ENCODE measurements around the gene HSPA12A. TPM values are rescaled to one million over a fixed set of nuclear protein-coding genes. Genes with fewer than 3 reads are reported as not detected.

Gene HSPA12A
- total RNA-seq, 4 donors from 2014 or later = 4.5 to 6.0 (median 4.9) TPM

GRCh38 chr10:116672891-116673290, 69.5 kb downstream of the HSPA12A start:
- Histone ChIP-seq H3K9me3 (no peaks in the 10 kb centered on the region), H3K36me3 (no peaks in the 10 kb centered on the region), H3K4me3 (no peak overlapping the region), H3K4me1 (no peaks in the 10 kb centered on the region), H3K27me3 (peaks cover 3 to 9% (median 8%) of the 10 kb centered on the region in 3 donors), H3K27ac (no peak overlapping the region)
- no peak for DNase-seq
- TF ChIP-seq CTCF (IDR thresholded peaks at IDR 0.05 in 4 of 5, conservative IDR thresholded peaks at IDR 0.05 in 1 of 5) (no peak), POLR2A (IDR thresholded peaks at IDR 0.05) (no peak)
- ATAC-seq = no peak
- in situ Hi-C loops (cut with MboI; ENCODE audit: low sequenced_read_pairs in 4 of 4) (no loop called here), intact Hi-C loops (cut with DNase I; ENCODE audit: low total_unique reads) (no loop called here)

DNA sequence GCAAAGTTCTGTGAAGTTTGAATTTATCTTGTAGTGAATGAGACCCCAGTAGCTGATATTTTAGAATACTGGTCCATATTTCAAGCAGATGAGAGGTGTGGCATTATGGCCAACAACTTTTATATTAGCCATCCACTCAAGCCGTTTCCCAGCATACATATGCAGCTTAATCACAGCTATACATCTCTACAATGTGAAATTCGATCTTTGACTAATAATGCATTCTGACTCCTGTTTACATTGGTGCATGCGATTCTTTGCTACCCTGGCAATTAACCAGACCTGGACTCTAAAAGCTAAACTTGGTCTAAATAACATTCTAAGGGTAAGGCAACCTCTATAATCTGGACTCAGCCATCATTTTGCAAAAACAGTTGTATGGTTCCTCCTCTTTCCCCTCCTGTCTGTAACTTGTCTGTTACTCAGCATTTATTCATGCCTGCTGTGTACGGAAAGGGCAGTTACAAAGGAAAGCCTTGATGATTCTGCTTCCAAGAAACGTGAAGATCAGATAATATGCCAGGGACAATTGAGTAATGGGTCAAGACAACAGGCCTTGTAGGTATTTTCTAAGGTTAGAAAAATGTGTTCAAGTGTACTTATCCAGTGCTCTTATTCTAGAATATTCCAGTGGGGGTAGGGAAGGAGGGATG, 71.0 kb downstream of the HSPA12A start:
- Histone ChIP-seq H3K27ac (no peak overlapping the region), H3K27me3 (peaks cover 3 to 9% (median 8%) of the 10 kb centered on the region in 3 donors), H3K4me1 (no peaks in the 10 kb centered on the region), H3K4me3 (no peak overlapping the region), H3K36me3 (no peaks in the 10 kb centered on the region), H3K9me3 (no peaks in the 10 kb centered on the region)
- intact Hi-C loops (cut with DNase I; ENCODE audit: low total_unique reads) (no loop called here), in situ Hi-C loops (cut with MboI; ENCODE audit: low sequenced_read_pairs in 4 of 4) (no loop called here)
- DNase-seq (no peak), ATAC-seq (no peak)
- TF ChIP-seq POLR2A (IDR thresholded peaks at IDR 0.05) (no peak), CTCF (IDR thresholded peaks at IDR 0.05 in 4 of 5, conservative IDR thresholded peaks at IDR 0.05 in 1 of 5) (no peak)

DNA sequence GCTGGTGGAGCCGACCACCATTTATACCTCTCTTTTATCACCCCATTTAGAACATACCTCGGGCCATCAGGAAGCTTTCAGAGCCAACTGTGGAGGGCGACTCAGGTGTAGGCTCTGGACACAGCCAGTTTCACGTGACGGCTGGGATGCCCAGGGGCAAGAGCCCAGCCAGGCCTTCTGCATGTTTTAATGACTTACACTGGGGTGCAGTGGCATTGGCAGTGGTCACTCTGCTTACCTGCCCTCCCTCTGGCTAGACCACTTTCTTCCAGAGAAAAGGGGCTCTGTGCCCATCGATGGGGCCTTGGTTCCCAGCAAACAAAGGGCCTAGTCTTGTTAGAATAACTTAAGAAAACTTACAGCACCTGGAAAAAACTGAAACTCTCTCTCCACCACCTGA, 71.7 kb downstream of the HSPA12A start:
- Histone ChIP-seq H3K9me3 (no peaks in the 10 kb centered on the region), H3K4me3 (no peak overlapping the region), H3K27ac (no peak overlapping the region), H3K27me3 (peaks cover 3 to 9% (median 8%) of the 10 kb centered on the region in 3 donors), H3K4me1 (peaks cover 0 to 2% of the 10 kb centered on the region in 2 donors), H3K36me3 (no peaks in the 10 kb centered on the region)
- ATAC-seq (no peak), DNase-seq (no peak)
- in situ Hi-C loops (cut with MboI; ENCODE audit: low sequenced_read_pairs in 4 of 4) = no loop called here
- no peak for TF ChIP-seq CTCF (IDR thresholded peaks at IDR 0.05 in 4 of 5, conservative IDR thresholded peaks at IDR 0.05 in 1 of 5)
- no peak for TF ChIP-seq POLR2A (IDR thresholded peaks at IDR 0.05)
- intact Hi-C loops (cut with DNase I; ENCODE audit: low total_unique reads) = no loop called here

DNA sequence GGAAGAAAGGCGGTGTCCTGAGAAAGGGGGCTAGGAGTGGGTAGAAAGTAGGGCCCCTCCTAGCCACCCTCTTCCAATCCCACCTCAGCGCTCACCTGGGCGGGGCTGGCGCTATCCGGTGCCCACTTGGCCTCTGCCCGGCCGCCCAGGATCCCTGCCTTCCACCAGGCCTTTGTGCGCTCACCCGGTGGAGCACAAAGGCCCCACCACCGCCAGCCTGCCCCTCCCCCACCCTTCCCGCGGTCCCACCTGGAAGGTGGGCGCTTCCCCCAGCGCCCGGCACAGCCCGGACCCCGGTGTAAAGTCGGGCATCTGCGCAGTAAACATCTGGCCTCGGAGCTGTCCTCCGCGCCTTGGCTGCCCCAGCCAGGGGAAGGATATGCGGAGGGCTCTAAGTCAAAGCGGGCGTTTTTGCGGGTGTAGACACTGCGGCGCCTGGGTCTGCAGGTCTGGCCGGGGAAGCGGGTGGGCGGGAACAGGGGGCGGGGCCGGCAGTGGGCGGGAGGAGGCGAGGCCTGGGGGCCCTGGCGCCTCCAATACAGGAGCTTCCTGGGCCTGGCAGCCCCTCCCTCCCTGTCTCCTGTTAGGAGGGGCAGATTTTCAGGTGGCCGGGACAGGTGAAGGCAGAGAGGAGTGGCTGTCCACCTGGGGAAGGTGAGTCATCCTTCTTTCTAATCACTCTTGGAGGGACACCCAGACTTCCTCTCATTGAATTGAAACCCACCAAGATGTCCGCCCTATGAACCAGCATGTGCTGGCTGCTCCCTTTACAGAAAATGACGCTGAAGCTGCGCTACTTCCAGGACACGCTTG, 72.3 kb downstream of the HSPA12A start:
- Histone ChIP-seq H3K27me3 (peaks cover 3 to 9% (median 8%) of the 10 kb centered on the region in 3 donors), H3K27ac (no peak overlapping the region), H3K4me3 (no peak overlapping the region), H3K9me3 (no peaks in the 10 kb centered on the region), H3K36me3 (no peaks in the 10 kb centered on the region), H3K4me1 (peaks cover 0 to 4% of the 10 kb centered on the region in 2 donors)
- no peak for DNase-seq
- ATAC-seq = no peak
- in situ Hi-C loops (cut with MboI; ENCODE audit: low sequenced_read_pairs in 4 of 4) (no loop called here), intact Hi-C loops (cut with DNase I; ENCODE audit: low total_unique reads) (no loop called here)
- TF ChIP-seq POLR2A (IDR thresholded peaks at IDR 0.05) (no peak), CTCF (IDR thresholded peaks at IDR 0.05 in 4 of 5, conservative IDR thresholded peaks at IDR 0.05 in 1 of 5) (no peak)
